Left lung (tissue), 10 donors: ENCODE measurements around the gene IFIT1. TPM values are rescaled to one million over a fixed set of nuclear protein-coding genes. Genes with fewer than 3 reads are reported as not detected.

Experiments used
- ATAC-seq: fragments of 200-7000 bp; cut with Tn5 transposase; one replicate; pipeline ENCODE4 v1.9.1; 2020; ENCODE audit warnings: moderate library complexity
- DNase-seq, 4 donors: peaks; one replicate each; pipeline ENCODE4 v3.0.0-alpha.2; 2013 to 2020
- H3K27ac ChIP-seq, 2 donors: fragments of 200-600 bp; sonication (generic) in 1 of 2; one replicate each; pipeline versions ENCODE4 v1.5.0 to v1.8.0; 2020 to 2021
- H3K27me3 ChIP-seq, 2 donors: fragments of 200-600 bp; sonication (generic) in 1 of 2; one replicate each; pipeline versions ENCODE4 v1.5.0 to v1.8.0; 2020 to 2021
- H3K36me3 ChIP-seq, 2 donors: fragments of 200-600 bp; sonication (generic) in 1 of 2; one replicate each; pipeline versions ENCODE4 v1.5.0 to v1.8.0; 2020 to 2021
- H3K4me1 ChIP-seq, 2 donors: fragments of 200-600 bp; one replicate each; pipeline ENCODE4 v1.8.0; 2021
- H3K4me3 ChIP-seq, 2 donors: fragments of 200-600 bp; sonication (generic) in 1 of 2; one replicate each; pipeline versions ENCODE4 v1.5.0 to v1.8.0; 2020 to 2021; ENCODE audit warnings: mild to moderate bottlenecking in 1 of 2
- H3K9me3 ChIP-seq, 2 donors: fragments of 200-600 bp; sonication (generic) in 1 of 2; one replicate each; pipeline versions ENCODE4 v1.5.0 to v1.8.0; 2020 to 2021
- CTCF ChIP-seq, 2 donors: fragments of 200-600 bp; sonication (generic) in 1 of 2; IDR thresholded peaks; one replicate each; pipeline versions ENCODE4 v1.5.0 to v1.8.0; 2021; ENCODE audit warnings: antibody characterized with exemption in 2 of 2
- intact Hi-C, 2 donors: fragments of 100-400 bp; cut with DNase I; formaldehyde crosslinking; loops; one replicate each; pipeline versions ENCODE4 v1.11.2 to v1.14.2; 2022
- polyA plus RNA-seq, 6 donors: library from polyadenylated mRNA; unstranded; fragments of 120-200 nt; gene quantifications; one replicate each; pipeline ENCODE4 v1.2.1, GENCODE V29; 2013; ENCODE audit not compliant: insufficient read length in 6 of 6
- total RNA-seq, 2 donors: library from RNA; stranded (reverse); fragmentation: NEBNext Ultra II Directional; extraction: Animal tissue kit (Norgen Biotek cat#: 25700); gene quantifications; one replicate each; pipeline ENCODE4 v1.2.1, GENCODE V29; 2021
- donor health status: DM: no; HTN: yes; CAD: no.
- donor health status: DM: no; HTN: no; CAD: no.

Gene IFIT1
- total and polyA plus RNA-seq, 8 donors, result 12.6 to 34.8 (median 21.8) TPM

GRCh38 chr10:89373916-89374711 lies 18.3 kb upstream of the IFIT1 start:
- H3K27me3 ChIP-seq, result no peaks in the 10 kb centered on the region
- DNase-seq, result peak in 3 of 4 donors; percentile 78 to 97 (median 97)

DNA sequence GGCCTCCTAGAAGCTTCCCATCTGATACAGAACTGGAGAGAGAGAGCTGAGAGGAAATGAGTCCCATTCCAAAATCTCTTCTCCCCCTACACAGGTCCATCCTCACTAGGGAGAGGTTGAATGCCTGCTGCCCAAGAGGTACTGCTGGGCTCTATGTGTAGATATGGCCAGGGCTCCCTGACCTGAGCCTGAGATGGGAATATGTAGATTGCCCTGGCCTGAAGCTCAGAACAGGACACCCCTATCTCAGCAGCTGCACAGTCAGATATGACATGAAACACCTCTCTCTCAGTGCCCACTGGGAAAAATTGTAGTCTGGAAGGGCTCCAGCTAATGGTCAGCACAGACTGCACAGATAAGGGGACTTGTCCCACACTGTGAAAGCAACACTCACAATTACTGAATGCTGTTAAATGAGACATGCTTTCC lies 17.7 kb upstream of the IFIT1 start:
- ATAC-seq (no peak), DNase-seq (peak in 1 of 4 donors; percentile 68)
- intact Hi-C loops, result no loop called here
- no peak for TF ChIP-seq CTCF (IDR thresholded peaks at IDR 0.05)
- Histone ChIP-seq H3K27me3 (no peaks in the 10 kb centered on the region), H3K27ac (peak overlapping the region; percentile 79 to 80), H3K36me3 (no peaks in the 10 kb centered on the region), H3K9me3 (no peaks in the 10 kb centered on the region), H3K4me3 (no peak overlapping the region), H3K4me1 (peaks cover 16 to 22% of the 10 kb centered on the region in 2 donors)

More at GRCh38 chr10:89373916-89374711, 18.3 kb upstream of the IFIT1 start:
- H3K9me3 ChIP-seq, result no peaks in the 10 kb centered on the region
- H3K4me1 ChIP-seq, result peaks cover 20 to 28% of the 10 kb centered on the region in 2 donors
- no peak overlapping the region for H3K4me3 ChIP-seq
- no peak for TF ChIP-seq CTCF (IDR thresholded peaks at IDR 0.05)
- intact Hi-C loops, result no loop called here
- peak; percentile 94 for ATAC-seq
- peak overlapping the region; percentile 79 to 80 for H3K27ac ChIP-seq
- no peaks in the 10 kb centered on the region for H3K36me3 ChIP-seq

GRCh38 chr10:89377705-89378637 lies 14.5 kb upstream of the IFIT1 start, which contains the start of gene IFIT1B:
Gene IFIT1B, plus strand, starts transcription at chr10:89378056. Its CDS starts 80 bp downstream, at chr10:89378136.
- DNase-seq (no peak), ATAC-seq (no peak)
- Histone ChIP-seq H3K9me3 (no peaks in the 10 kb centered on the region), H3K4me3 (no peak within 1 kb of the TSS), H3K27me3 (no peaks in the 10 kb centered on the region), H3K4me1 (peaks cover 16 to 21% of the 10 kb centered on the region in 2 donors), H3K36me3 (no peaks in the 10 kb centered on the region), H3K27ac (no peak within 1 kb of the TSS)
- TF ChIP-seq CTCF (IDR thresholded peaks at IDR 0.05), result no peak
- intact Hi-C loops, result no loop called here

DNA sequence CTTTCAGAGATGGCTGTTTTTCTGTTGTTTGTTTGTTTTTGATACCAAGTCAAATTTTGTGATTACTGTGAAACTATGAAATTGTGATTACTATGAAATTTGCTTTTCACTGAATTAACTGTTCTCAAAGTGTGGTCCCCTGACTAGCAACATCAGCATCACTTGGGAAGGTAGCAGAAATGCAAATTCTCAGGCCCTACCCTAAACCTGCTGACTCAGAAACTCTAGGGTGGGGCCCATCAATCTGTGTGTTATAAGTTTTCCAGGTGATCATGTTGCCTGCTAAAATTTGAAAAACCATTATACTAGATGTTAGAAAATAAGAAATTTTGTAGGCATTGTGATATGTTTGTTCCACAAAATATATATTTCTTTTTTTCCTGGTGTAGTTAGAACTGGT lies 13.3 kb upstream of the IFIT1 start:
- H3K27ac ChIP-seq, result no peak overlapping the region
- DNase-seq (no peak), ATAC-seq (no peak)
- intact Hi-C loops, result no loop called here
- peaks cover 8 to 14% of the 10 kb centered on the region in 2 donors for H3K4me1 ChIP-seq
- no peak overlapping the region for H3K4me3 ChIP-seq
- H3K27me3 ChIP-seq, result no peaks in the 10 kb centered on the region
- no peak for TF ChIP-seq CTCF (IDR thresholded peaks at IDR 0.05)
- H3K9me3 ChIP-seq, result no peaks in the 10 kb centered on the region
- no peaks in the 10 kb centered on the region for H3K36me3 ChIP-seq

DNA sequence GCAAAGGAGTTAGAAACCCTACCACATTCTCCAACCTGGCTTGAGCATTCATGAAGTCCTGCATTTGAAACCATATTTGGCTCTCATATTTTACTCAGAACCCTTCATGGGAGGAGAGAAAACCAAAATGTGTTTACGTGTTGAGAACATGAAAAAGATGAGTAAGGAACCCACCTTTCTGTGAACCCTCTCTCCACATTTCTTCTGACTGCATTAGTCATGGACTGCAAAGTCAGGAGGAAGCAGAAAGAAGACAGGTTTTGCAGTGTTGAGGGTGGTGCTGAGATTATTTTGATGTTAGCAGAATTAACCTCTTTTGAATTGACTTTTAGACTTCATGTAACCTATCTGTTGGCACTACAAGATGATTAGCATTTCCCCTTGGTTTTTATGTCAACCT lies 9.7 kb upstream of the IFIT1 start:
- no peak for TF ChIP-seq CTCF (IDR thresholded peaks at IDR 0.05)
- H3K27me3 ChIP-seq, result no peaks in the 10 kb centered on the region
- intact Hi-C loops, result no loop called here
- no peak overlapping the region for H3K4me3 ChIP-seq
- no peaks in the 10 kb centered on the region for H3K36me3 ChIP-seq
- DNase-seq, result no peak
- H3K4me1 ChIP-seq, result peaks cover 0 to 18% of the 10 kb centered on the region in 2 donors
- ATAC-seq, result no peak
- no peak overlapping the region for H3K27ac ChIP-seq
- no peaks in the 10 kb centered on the region for H3K9me3 ChIP-seq
